ENCODE data around the gene FAM171A1. TPM values are rescaled to one million over a fixed set of nuclear protein-coding genes. Genes with fewer than 3 reads are reported as not detected.

Gene FAM171A1
- total and polyA plus RNA-seq, 2 of the 13 experiments (the other 11 are each of a cell fraction or from before 2014, with no cell fraction given), result 21.5 to 34.7 TPM

DNA sequence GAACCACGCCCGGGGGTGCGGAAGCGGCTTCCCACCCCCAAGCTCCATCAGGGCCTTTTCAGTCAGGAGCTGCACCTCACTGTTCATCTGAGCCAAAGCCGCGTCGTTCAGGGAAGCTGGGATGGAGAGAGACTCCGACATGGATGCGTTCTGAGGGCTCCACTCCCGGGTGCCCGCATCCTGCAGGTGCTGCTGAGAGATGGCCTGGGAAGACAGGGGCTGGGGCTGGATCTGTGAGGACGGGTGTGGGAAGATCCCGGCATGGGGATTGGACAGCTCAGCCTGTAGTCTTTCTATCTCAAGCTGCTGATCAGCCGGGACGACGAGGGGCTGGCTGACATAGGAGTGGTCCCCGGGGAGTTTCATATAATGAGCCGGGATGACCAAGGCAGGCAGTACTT is 157.6 kb downstream of the FAM171A1 start:
- FAIRE-seq (no peak), ATAC-seq (no peak), DNase-seq (ENCODE audit: low spot score) (no peak)
- no peak overlapping the region for H3K4me2 ChIP-seq (ENCODE audit: low read depth, low read length)
- no peaks in the 10 kb centered on the region for H3K79me2 ChIP-seq (ENCODE audit: insufficient read depth, low read length)
- POLR2A ChIA-PET, result no interaction called here
- TF ChIP-seq, protein P1, sequence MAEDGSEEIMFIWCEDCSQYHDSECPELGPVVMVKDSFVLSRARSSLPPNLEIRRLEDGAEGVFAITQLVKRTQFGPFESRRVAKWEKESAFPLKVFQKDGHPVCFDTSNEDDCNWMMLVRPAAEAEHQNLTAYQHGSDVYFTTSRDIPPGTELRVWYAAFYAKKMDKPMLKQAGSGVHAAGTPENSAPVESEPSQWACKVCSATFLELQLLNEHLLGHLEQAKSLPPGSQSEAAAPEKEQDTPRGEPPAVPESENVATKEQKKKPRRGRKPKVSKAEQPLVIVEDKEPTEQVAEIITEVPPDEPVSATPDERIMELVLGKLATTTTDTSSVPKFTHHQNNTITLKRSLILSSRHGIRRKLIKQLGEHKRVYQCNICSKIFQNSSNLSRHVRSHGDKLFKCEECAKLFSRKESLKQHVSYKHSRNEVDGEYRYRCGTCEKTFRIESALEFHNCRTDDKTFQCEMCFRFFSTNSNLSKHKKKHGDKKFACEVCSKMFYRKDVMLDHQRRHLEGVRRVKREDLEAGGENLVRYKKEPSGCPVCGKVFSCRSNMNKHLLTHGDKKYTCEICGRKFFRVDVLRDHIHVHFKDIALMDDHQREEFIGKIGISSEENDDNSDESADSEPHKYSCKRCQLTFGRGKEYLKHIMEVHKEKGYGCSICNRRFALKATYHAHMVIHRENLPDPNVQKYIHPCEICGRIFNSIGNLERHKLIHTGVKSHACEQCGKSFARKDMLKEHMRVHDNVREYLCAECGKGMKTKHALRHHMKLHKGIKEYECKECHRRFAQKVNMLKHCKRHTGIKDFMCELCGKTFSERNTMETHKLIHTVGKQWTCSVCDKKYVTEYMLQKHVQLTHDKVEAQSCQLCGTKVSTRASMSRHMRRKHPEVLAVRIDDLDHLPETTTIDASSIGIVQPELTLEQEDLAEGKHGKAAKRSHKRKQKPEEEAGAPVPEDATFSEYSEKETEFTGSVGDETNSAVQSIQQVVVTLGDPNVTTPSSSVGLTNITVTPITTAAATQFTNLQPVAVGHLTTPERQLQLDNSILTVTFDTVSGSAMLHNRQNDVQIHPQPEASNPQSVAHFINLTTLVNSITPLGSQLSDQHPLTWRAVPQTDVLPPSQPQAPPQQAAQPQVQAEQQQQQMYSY (CRISPR knock-in tag; IDR thresholded peaks at IDR 0.05), result no peak
- TF ChIP-seq, protein P2, sequence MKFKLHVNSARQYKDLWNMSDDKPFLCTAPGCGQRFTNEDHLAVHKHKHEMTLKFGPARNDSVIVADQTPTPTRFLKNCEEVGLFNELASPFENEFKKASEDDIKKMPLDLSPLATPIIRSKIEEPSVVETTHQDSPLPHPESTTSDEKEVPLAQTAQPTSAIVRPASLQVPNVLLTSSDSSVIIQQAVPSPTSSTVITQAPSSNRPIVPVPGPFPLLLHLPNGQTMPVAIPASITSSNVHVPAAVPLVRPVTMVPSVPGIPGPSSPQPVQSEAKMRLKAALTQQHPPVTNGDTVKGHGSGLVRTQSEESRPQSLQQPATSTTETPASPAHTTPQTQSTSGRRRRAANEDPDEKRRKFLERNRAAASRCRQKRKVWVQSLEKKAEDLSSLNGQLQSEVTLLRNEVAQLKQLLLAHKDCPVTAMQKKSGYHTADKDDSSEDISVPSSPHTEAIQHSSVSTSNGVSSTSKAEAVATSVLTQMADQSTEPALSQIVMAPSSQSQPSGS (CRISPR knock-in tag; IDR thresholded peaks at IDR 0.05), result no peak
- TF ChIP-seq ZNF780A (CRISPR knock-in tag; IDR thresholded peaks at IDR 0.05) (no peak), ZNF674 (CRISPR knock-in tag; IDR thresholded peaks at IDR 0.05; ENCODE audit: low read depth) (no peak)
- no peaks in the 10 kb centered on the region for H3K4me1 ChIP-seq (ENCODE audit: insufficient read depth, low read length)
- H3K9ac ChIP-seq (ENCODE audit: insufficient read depth, low read depth, low read length), result no peak overlapping the region
- intact Hi-C loops (cut with micrococcal nuclease; ENCODE audit: unreplicated experiment) (no loop called here), in situ Hi-C loops (cut with HindIII; ENCODE audit: extremely low pct_ligation_motif_present, low pct_unique_long_range_greater_than_20kb) (no loop called here)
- H3K27me3 ChIP-seq (ENCODE audit: control insufficient read depth in 1 of 2, insufficient read depth in 2 of 2, low read length in 2 of 2), result no peaks in the 10 kb centered on the region
- H4K20me1 ChIP-seq (ENCODE audit: insufficient read depth, low read length), result no peaks in the 10 kb centered on the region
- 99% methylated on average over 18 of the region's 18 CpGs for WGBS (ENCODE audit: low lambda C conversion rate)
- H3K27ac ChIP-seq (ENCODE audit: extremely low read length, insufficient read depth, low read length), result no peak overlapping the region
- H3K9me3 ChIP-seq (ENCODE audit: low read length), result no peaks in the 10 kb centered on the region
- BruUV-seq (replicated peaks), result no TSS peak
- CTCF ChIA-PET (ENCODE audit: low intra/inter-chr PET ratio, low total read pairs), result no interaction called here
- no peak overlapping the region for H3K4me3 ChIP-seq (replicated peaks in 1 of 3; ENCODE audit: insufficient read depth in 1 of 3, low read depth in 2 of 3, low read length in 3 of 3)
- H3K36me3 ChIP-seq (replicated peaks in 1 of 2; ENCODE audit: control insufficient read depth in 1 of 2, insufficient read depth in 2 of 2, low read length in 2 of 2), result peaks cover 15 to 38% of the 10 kb centered on the region in 2 experiments; a peak in 4 of 5 replicates
- H2AFZ ChIP-seq (ENCODE audit: low read length), result no peak overlapping the region
